H54 (cell line): ENCODE data around the gene BCL2.

ENCODE experiments used
- DNase-seq: peaks from one replicate; pipeline ENCODE4 v3.0.0; 2011; ENCODE audit warnings: low spot score, mixed read lengths; ENCODE audit not compliant: insufficient read length
- FAIRE-seq: peaks from 3 replicates; lab custom pipeline; 2011; peaks lifted over from hg19 to GRCh38; lab: Jason Lieb, UNC
- POLR2A ChIP-seq: IDR thresholded peaks from 2 replicates; pipeline ENCODE4 v1.6.1; 2011; ENCODE audit warnings: low read depth, mild to moderate bottlenecking, low read length

BCL2 gene

DNA sequence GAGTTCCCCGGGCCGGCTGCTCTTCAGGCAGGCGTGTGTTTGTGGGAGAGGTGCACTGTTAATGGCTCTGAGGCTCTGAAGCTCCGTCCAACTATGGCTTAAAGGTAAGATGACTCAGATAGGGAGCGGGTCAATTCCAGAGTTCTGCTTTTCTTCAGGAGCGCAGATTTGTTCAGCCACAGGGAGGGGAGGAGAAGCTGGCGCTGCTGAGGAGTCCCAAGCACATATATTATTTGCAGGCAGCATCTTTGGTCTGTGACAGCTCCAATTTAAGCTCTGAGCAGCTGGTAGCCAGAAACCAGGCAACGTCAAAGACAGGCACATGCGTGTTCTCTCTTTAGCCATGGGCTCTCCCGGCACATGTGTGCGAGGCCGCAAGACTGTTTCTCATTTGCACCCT is 229.2 kb downstream of the BCL2 start:
- TF ChIP-seq POLR2A = no peak
- FAIRE-seq (no peak), DNase-seq (no peak)

DNA sequence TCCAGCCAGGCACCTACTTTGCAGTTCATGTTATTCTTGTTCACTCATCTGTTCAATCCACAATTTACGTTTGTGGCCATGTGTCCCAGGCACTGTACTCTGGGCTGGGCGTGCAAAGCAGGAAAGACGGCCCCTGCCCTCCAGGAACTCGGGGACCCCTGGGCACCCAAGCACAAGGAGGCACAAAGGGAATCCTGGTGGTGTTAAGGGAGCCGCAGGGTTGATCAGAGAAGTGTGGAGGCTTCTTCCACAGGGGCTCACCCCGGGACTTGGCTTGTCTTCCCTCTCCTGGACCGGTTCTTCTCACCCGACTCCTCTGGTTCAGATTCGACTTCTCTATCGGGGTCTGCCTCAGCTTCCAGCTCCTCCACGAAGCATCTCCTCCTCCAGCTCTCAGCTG is 230.5 kb downstream of the BCL2 start:
- FAIRE-seq (no peak), DNase-seq (no peak)
- TF ChIP-seq POLR2A = no peak

DNA sequence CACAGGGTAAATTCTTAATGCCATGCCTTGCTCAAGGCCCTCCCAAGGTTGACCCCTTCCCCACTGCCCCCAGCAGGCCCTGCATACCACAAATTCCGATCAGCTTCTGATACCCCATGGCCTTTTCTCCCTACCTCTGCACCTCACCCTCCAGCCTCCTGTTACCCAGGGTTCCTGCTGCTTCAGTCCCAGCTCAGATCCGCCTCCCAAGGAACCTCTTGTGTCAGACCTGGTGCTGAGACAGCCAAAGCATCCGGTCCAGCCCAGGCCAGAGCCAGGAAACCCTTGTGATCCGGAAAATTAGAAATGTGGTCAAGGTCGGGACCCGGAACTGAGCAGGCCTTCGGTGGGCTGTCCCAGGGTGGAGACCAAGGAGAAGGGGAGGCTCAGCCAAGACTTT is 231.3 kb downstream of the BCL2 start:
- DNase-seq = no peak
- no peak for TF ChIP-seq POLR2A
- no peak for FAIRE-seq

DNA sequence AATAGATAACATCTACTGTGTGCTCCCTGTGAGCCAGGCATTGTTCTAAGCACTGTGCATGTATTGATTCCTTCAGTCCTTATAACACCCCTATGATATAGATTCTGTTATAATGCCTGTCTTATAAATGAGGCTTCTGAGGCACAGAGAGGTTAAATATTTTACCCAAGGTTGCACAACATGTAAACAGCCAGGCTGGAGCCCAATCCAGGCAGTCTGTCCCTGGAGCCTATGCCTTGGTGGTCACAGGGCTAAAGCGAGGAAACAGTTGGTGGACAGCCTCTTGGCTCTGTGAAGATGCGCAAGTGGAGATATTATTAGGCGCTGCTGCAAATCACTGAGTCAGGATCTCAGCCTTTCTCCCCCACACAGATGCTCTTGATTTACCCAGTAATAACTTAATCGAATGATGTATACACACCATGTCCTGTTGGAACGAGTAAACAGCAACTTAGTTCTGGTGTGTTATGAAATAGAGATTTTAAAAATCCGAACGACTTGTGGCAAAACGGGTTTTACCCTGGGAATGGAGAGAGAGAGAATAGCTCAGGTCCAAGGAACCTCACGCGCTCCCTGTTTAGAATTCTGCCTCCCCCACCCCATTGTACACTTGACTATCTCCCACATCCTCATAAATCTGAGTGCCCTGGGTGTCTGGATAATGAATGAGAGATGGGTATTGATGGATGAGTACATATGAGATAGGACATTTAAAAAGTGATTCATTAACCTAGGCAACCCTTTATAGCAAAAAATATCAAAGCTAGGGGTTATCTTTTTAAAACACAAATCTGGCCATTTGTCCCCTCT is 231.9 kb downstream of the BCL2 start:
- DNase-seq = no peak
- no peak for TF ChIP-seq POLR2A
- FAIRE-seq = no peak

DNA sequence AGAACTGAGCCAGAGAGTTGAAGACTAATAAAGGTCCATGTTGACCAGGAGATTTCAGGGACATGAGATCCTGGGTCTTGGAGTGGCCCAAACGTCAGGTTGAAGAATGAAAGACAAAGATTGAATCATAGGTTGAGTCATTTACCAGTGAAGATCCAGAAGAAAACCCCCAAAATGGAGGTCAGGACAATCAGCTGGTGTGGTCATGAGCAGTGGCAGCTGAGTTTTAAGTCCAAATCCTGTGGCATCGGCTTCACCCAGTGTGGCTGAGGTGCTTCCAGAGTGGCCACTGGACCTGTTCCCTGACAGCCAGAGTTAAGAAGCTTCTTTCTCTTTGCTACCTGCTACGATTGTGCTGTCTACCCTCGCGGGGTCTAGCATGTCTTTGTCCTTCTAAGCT is 234.0 kb downstream of the BCL2 start:
- TF ChIP-seq POLR2A = no peak
- DNase-seq (no peak), FAIRE-seq (no peak)

DNA sequence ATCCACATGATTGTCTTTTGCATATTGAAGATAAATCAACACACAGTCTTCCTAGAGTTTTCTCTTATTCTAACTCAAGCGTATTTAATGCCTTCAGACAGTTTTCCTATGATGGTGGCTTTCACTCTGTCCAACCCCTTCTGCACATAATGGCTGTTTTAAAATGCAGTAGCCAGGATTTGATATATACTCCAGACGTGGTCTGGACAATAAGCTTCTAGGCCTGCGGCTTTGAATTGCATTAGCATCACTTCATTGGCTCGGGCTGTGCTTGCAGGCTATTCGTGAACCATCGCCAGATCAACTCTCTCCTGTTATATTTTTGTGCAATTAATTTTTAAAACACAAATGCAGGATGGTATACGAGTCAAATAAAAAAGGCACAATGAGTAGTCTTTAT is 235.3 kb downstream of the BCL2 start:
- no peak for TF ChIP-seq POLR2A
- no peak for FAIRE-seq
- no peak for DNase-seq

DNA sequence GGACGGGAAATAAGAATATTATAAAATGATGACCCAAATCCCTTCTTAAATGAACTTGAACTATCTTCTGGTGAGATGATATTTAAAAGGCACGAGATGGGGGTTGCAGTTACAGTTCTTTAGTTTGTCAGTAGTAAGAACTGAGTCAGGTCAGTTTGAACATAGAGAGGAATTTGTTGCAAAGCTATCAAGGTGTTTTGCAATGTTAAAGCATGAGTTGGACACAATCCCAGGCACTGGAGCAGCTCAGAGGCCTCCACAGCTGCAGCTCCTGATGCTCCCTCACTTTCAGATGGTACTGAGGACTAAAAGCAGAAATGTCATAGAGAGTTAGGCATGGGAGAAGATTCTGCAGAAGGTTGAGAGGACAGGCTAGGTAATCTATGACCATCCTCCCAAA is 236.0 kb downstream of the BCL2 start:
- FAIRE-seq = no peak
- no peak for TF ChIP-seq POLR2A

DNA sequence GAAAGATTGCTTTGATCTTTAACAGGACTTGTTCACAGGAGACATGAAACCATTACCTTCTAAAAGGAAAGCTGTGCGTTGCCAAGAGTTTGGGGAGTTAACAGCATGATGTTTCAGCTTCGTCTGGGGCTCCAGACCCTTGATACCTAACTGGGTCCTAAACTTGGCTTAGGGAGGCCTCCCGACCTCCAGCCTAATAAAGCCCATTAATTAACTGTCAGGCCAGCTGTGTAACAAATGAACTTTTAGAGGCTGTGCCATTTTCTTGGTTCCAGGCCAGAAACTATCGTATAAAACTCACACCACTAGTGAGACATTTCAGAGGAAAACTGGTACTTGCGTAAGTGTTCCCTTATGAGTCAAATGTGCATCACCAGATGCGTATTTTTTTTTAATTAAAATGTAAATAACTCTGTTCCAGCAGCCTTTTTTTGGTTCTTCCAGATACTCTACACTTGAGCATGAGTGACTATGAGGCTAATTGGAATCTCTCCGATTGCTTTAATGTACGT is 236.5 kb downstream of the BCL2 start:
- FAIRE-seq = no peak
- DNase-seq = no peak

More for the DNA sequence above, 236.0 kb downstream of the BCL2 start:
- no peak for DNase-seq

DNA sequence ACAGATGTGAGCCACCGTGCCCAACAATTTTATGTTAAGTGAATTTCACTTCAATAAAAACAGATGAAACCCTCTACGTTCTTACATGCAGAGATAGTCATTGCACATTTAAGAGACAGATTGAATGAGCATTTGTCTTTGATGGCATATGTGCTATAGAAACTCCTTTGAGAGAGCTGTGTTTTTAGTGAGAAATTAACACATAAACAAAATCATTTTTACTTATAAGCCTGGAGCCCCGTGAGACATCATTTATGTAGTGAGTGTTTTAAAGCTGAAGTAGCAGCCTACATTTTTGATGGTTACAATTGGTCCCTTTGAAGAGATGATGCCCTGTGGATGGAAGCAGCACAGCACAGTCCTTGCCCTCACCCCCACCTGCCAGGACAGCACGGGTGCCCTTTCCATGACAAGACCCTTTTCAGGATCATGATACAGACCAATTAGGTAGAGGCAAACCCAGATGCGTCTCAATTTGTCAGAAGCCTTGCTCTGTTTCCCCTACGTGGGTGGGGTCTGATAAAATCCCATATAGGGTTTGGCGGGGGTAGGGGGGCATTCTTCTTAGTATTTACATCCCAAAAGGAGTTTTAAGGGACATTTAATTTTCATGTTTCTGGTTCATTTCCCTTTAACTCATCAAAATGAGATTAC is 237.1 kb downstream of the BCL2 start:
- no peak for FAIRE-seq
- DNase-seq = no peak
- TF ChIP-seq POLR2A = no peak

More for the DNA sequence above, 236.5 kb downstream of the BCL2 start:
- no peak for TF ChIP-seq POLR2A

DNA sequence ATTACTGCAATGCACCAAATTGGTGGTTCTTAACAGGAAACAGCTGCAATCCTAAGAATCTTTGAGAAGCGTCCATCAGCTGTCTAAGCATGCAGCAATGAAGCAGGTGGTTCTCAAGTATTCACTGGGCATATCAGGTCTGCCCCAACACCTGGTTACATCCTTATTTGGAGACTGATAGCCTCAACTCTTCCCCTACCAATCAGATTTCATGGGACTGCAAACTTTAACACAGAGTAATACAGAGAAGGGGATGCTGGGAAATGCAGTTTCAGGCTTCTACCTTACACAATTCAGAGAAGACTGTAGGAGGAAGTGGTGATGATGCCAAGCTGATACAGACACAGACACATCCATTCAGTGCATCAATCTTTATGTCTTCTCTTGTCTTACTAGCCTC is 240.5 kb downstream of the BCL2 start:
- DNase-seq (no peak), FAIRE-seq (no peak)
- no peak for TF ChIP-seq POLR2A

DNA sequence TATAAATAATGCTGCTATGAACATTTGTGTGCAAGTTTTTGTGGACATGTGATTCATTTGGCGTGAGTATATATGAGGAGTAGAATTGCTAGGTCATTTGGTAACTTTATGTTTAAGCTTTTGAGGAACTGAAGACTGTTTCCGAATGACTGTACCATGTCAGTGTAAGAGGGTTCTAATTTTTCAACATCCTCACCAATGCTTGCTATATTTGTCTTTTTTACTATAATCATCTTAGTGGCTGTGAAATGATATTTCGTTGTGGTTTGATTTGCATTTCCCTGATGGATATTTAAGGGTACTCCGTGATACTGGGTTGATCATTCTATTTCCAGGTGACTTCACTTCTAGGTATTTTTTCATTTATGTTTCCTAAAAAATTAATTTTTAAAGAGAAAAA is 241.1 kb downstream of the BCL2 start:
- FAIRE-seq (no peak), DNase-seq (no peak)
- no peak for TF ChIP-seq POLR2A

DNA sequence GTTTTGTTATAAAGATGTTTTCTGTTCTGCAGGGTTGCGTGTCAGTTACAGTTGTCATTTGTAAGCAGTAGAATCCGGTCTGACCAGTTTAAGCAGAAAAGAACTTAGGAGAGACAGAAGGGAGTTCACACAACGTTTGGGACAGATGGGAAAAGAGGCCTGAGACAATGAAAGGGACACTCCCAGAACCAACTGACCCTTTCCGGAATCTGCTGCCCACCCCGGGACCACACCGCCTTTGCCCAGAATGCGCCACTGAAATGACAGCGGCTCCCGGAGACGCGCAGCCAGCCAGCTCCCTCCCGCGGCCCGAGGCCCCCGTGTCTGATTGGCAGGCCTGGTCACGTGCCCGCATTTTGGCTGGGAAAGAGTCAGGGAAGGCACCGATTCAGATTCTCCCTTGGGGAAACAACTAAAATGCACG is 244.6 kb downstream of the BCL2 start:
- DNase-seq (peak; percentile 62), FAIRE-seq (no peak)
- TF ChIP-seq POLR2A = no peak

DNA sequence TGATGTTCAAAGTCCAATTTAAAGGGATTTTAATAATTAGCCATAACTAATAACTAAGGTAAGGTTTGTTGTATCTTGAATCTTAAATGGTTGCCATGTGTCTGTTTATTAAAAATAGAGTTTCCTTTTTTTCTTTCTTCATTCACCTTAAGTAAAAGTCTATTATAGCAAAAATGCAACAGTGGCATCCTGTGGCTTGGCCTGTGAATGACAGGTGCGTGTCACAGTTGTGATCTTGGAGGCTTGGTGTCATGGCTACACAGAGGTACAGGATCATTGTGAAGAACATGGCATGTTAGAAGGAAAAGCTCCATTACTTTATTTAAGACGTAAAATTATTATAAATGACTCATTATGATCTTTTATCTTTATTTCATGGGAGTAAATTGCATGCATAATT is 246.1 kb downstream of the BCL2 start:
- no peak for FAIRE-seq
- no peak for DNase-seq
- no peak for TF ChIP-seq POLR2A
